Measurements from ENCODE around the gene AOAH. TPM values are rescaled to one million over a fixed set of nuclear protein-coding genes. Genes with fewer than 3 reads are reported as not detected.
"Not testable (repeated sequence)": the region's sequence is repeated elsewhere in the genome, so short reads cannot be mapped to it uniquely, and the experiment has no call there.

The AOAH gene
- total RNA-seq, 4 donors from 2014 or later = 0.68 to 12.0 (median 4.8) TPM

GRCh38 chr7:36711256-36711655 lies 13.0 kb downstream of the AOAH start:
- H3K27ac ChIP-seq = no peak overlapping the region
- H3K36me3 ChIP-seq = no peaks in the 10 kb centered on the region
- H3K9me3 ChIP-seq = no peaks in the 10 kb centered on the region
- no peaks in the 10 kb centered on the region for H3K4me1 ChIP-seq
- DNase-seq = no peak
- TF ChIP-seq CTCF (IDR thresholded peaks at IDR 0.05) (no peak), POLR2A (IDR thresholded peaks at IDR 0.05) (no peak)
- no peaks in the 10 kb centered on the region for H3K27me3 ChIP-seq
- 65 to 90% methylated on average over 1 of the region's 1 CpG for WGBS, 2 donors
- intact Hi-C loops (cut with DNase I) = no loop called here
- no peak overlapping the region for H3K4me3 ChIP-seq

GRCh38 chr7:36710186-36710791 lies 14.0 kb downstream of the AOAH start:
- WGBS, 2 donors = 64 to 74% methylated on average over 3 of the region's 3 CpGs
- no peak for DNase-seq
- intact Hi-C loops (cut with DNase I) = no loop called here

GRCh38 chr7:36708767-36709166 lies 15.5 kb downstream of the AOAH start:
- Histone ChIP-seq H3K4me1 (no peaks in the 10 kb centered on the region), H3K27ac (no peak overlapping the region), H3K27me3 (no peaks in the 10 kb centered on the region), H3K36me3 (no peaks in the 10 kb centered on the region), H3K4me3 (no peak overlapping the region), H3K9me3 (no peaks in the 10 kb centered on the region)
- no peak for TF ChIP-seq POLR2A (IDR thresholded peaks at IDR 0.05)
- TF ChIP-seq CTCF (IDR thresholded peaks at IDR 0.05) = no peak
- WGBS, 2 donors = 83 to 84% methylated on average over 5 of the region's 5 CpGs
- DNase-seq = no peak
- intact Hi-C loops (cut with DNase I) = no loop called here

More at GRCh38 chr7:36710186-36710791, 14.0 kb downstream of the AOAH start:
- Histone ChIP-seq H3K27ac (no peak overlapping the region), H3K4me1 (no peaks in the 10 kb centered on the region), H3K9me3 (no peaks in the 10 kb centered on the region), H3K27me3 (no peaks in the 10 kb centered on the region), H3K36me3 (no peaks in the 10 kb centered on the region), H3K4me3 (no peak overlapping the region)
- TF ChIP-seq CTCF (IDR thresholded peaks at IDR 0.05) = no peak
- TF ChIP-seq POLR2A (IDR thresholded peaks at IDR 0.05) = no peak

GRCh38 chr7:36707898-36708297 lies 16.4 kb downstream of the AOAH start:
- Histone ChIP-seq H3K27me3 (no peaks in the 10 kb centered on the region), H3K27ac (no peak overlapping the region), H3K36me3 (no peaks in the 10 kb centered on the region), H3K4me3 (no peak overlapping the region), H3K4me1 (no peaks in the 10 kb centered on the region), H3K9me3 (no peaks in the 10 kb centered on the region)
- no peak for TF ChIP-seq CTCF (IDR thresholded peaks at IDR 0.05)
- no peak for TF ChIP-seq POLR2A (IDR thresholded peaks at IDR 0.05)
- DNase-seq = no peak
- intact Hi-C loops (cut with DNase I) = no loop called here
- WGBS, 2 donors = 41 to 55% methylated on average over 4 of the region's 4 CpGs

- Histone ChIP-seq H3K27me3 (no peaks in the 10 kb centered on the region), H3K4me3 (no peak overlapping the region), H3K36me3 (no peaks in the 10 kb centered on the region), H3K27ac (no peak overlapping the region), H3K9me3 (no peaks in the 10 kb centered on the region), H3K4me1 (no peaks in the 10 kb centered on the region)
- TF ChIP-seq CTCF (IDR thresholded peaks at IDR 0.05) (no peak), POLR2A (IDR thresholded peaks at IDR 0.05) (no peak)
- 66 to 79% methylated on average over 3 of the region's 3 CpGs for WGBS, 2 donors
- no peak for DNase-seq
- intact Hi-C loops (cut with DNase I) = no loop called here
Observed at GRCh38 chr7:36707465-36707864, 16.8 kb downstream of the AOAH start.

- 87 to 90% methylated on average over 5 of the region's 5 CpGs for WGBS, 2 donors
- H3K4me3 ChIP-seq; H3K27ac ChIP-seq; H3K9me3 ChIP-seq; H3K27me3 ChIP-seq; H3K4me1 ChIP-seq; DNase-seq; intact Hi-C loops (cut with DNase I); H3K36me3 ChIP-seq: not testable (repeated sequence)
Observed at GRCh38 chr7:36703860-36704259, 20.4 kb downstream of the AOAH start.

Measured in esophagus squamous epithelium (tissue), 5 donors.